Neutrophil (primary cell): ENCODE measurements around the gene LAMB3.
A peak's percentile ranks its signal among the peaks of the same experiment; 100 is the strongest.

Experiments
- H3K27ac ChIP-seq: fragments of 200-600 bp; sonication (generic); 2 replicates; pipeline ENCODE4 v1.5.1; 2016; ENCODE audit warnings: mild to moderate bottlenecking, moderate library complexity
- H3K27me3 ChIP-seq: fragments of 200-600 bp; sonication (generic); 2 replicates; pipeline ENCODE4 v1.6.0; 2016; ENCODE audit warnings: mild to moderate bottlenecking
- H3K36me3 ChIP-seq: fragments of 200-600 bp; sonication (generic); 2 replicates; pipeline ENCODE4 v1.5.1; 2017
- H3K4me1 ChIP-seq, 2 experiments: fragments of 200-600 bp in 1 of 2; sonication (generic) in 1 of 2; 1 replicate in 1 of 2; 2 replicates in 1 of 2; pipeline versions ENCODE4 v1.5.1 to v1.6.1; 2013 to 2016; ENCODE audit warnings: low read depth in 1 of 2, low read length in 1 of 2, mild to moderate bottlenecking in 1 of 2, moderate library complexity in 1 of 2; ENCODE audit not compliant: control insufficient read depth in 1 of 2, insufficient read depth in 1 of 2
- H3K4me3 ChIP-seq, 2 experiments: fragments of 200-600 bp in 1 of 2; sonication (generic) in 1 of 2; 1 replicate in 1 of 2; 2 replicates in 1 of 2; pipeline ENCODE4 v1.5.1; 2013 to 2016; ENCODE audit warnings: low read depth in 1 of 2, low read length in 1 of 2, mild to moderate bottlenecking in 1 of 2, moderate library complexity in 1 of 2
- H3K9me3 ChIP-seq: fragments of 200-600 bp; sonication (generic); 2 replicates; pipeline ENCODE4 v1.5.1; 2016
- CTCF ChIP-seq: fragments of 200-600 bp; sonication (generic); IDR thresholded peaks from 2 replicates; pipeline ENCODE4 v1.5.1; 2016; ENCODE audit warnings: antibody characterized with exemption

The LAMB3 gene

GRCh38 chr1:209630383-209631225 lies 21.6 kb downstream of the LAMB3 start:
- peaks cover 14% of the 10 kb centered on the region for H3K27me3 ChIP-seq
- peaks cover 46 to 53% of the 10 kb centered on the region in 2 experiments for H3K4me1 ChIP-seq

GRCh38 chr1:209629621-209630382 lies 22.4 kb downstream of the LAMB3 start:
- no peak for TF ChIP-seq CTCF
- H3K36me3 ChIP-seq: no peaks in the 10 kb centered on the region
- H3K4me1 ChIP-seq: peaks cover 41 to 47% of the 10 kb centered on the region in 2 experiments

More at GRCh38 chr1:209630383-209631225, 21.6 kb downstream of the LAMB3 start:
- Histone ChIP-seq H3K4me3 (no peak overlapping the region), H3K9me3 (no peaks in the 10 kb centered on the region), H3K36me3 (no peaks in the 10 kb centered on the region), H3K27ac (no peak overlapping the region)
- no peak for TF ChIP-seq CTCF

GRCh38 chr1:209628618-209629299 lies 23.5 kb downstream of the LAMB3 start:
- peaks cover 31 to 43% of the 10 kb centered on the region in 2 experiments for H3K4me1 ChIP-seq
- H3K9me3 ChIP-seq: no peaks in the 10 kb centered on the region
- no peak overlapping the region for H3K4me3 ChIP-seq
- no peak for TF ChIP-seq CTCF
- H3K27me3 ChIP-seq: peaks cover 14% of the 10 kb centered on the region
- H3K27ac ChIP-seq: no peak overlapping the region
- no peaks in the 10 kb centered on the region for H3K36me3 ChIP-seq

More at GRCh38 chr1:209629621-209630382, 22.4 kb downstream of the LAMB3 start:
- peaks cover 14% of the 10 kb centered on the region for H3K27me3 ChIP-seq
- H3K27ac ChIP-seq: no peak overlapping the region
- H3K4me3 ChIP-seq: no peak overlapping the region
- H3K9me3 ChIP-seq: no peaks in the 10 kb centered on the region

GRCh38 chr1:209627732-209628196 lies 24.5 kb downstream of the LAMB3 start:
- TF ChIP-seq CTCF: peak; percentile 97
- no peaks in the 10 kb centered on the region for H3K9me3 ChIP-seq
- peak overlapping the region in 1 of 2 experiments; percentile 2 for H3K4me3 ChIP-seq
- peak overlapping the region; percentile 73 for H3K27ac ChIP-seq
- no peaks in the 10 kb centered on the region for H3K36me3 ChIP-seq
- peaks cover 16% of the 10 kb centered on the region for H3K27me3 ChIP-seq
- peaks cover 21 to 33% of the 10 kb centered on the region in 2 experiments for H3K4me1 ChIP-seq

GRCh38 chr1:209627027-209627731 lies 25.0 kb downstream of the LAMB3 start:
- Histone ChIP-seq H3K9me3 (no peaks in the 10 kb centered on the region), H3K36me3 (no peaks in the 10 kb centered on the region), H3K4me1 (peaks cover 20 to 33% of the 10 kb centered on the region in 2 experiments), H3K27me3 (peaks cover 17% of the 10 kb centered on the region), H3K4me3 (peak overlapping the region in 1 of 2 experiments; percentile 2), H3K27ac (peak overlapping the region; percentile 73)
- TF ChIP-seq CTCF: no peak
